D721Med (cell line): ENCODE data around the gene GAPVD1.

Source experiments
- DNase-seq: peaks from one replicate; pipeline ENCODE4 v3.0.0; 2011; ENCODE audit warnings: low spot score; ENCODE audit not compliant: insufficient read length
- FAIRE-seq: peaks from 2 replicates; lab custom pipeline; 2011; peaks lifted over from hg19 to GRCh38; lab: Jason Lieb, UNC
- TF ChIP-seq, protein P1 (sequence below): IDR thresholded peaks from 2 replicates; pipeline ENCODE4 v1.5.1; 2012; ENCODE audit warnings: mild to moderate bottlenecking, control low read depth; ENCODE audit not compliant: insufficient read depth; ENCODE audit errors: missing control alignments

The GAPVD1 gene

DNA sequence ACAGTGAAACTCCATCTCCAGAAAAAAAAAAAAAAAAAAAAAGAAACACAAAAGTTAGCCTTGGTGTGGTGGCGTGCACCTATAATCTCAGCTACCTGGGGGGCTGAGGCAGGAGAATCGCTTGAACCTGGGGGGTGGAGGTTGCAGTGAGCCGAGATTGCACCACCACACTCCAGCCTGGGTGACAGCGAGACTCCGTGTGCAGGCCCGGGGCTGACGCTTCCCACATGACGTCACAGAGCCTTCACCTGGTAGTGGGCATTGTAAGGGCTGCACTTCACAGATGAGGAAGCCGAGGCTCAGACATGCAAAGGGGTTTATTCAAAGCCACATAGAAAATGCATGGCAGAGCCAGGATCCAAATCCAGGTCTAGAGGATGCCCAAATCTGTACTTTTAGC lies 114.2 kb downstream of the GAPVD1 start:
- DNase-seq (no peak), FAIRE-seq (no peak)
- TF ChIP-seq, protein P1, sequence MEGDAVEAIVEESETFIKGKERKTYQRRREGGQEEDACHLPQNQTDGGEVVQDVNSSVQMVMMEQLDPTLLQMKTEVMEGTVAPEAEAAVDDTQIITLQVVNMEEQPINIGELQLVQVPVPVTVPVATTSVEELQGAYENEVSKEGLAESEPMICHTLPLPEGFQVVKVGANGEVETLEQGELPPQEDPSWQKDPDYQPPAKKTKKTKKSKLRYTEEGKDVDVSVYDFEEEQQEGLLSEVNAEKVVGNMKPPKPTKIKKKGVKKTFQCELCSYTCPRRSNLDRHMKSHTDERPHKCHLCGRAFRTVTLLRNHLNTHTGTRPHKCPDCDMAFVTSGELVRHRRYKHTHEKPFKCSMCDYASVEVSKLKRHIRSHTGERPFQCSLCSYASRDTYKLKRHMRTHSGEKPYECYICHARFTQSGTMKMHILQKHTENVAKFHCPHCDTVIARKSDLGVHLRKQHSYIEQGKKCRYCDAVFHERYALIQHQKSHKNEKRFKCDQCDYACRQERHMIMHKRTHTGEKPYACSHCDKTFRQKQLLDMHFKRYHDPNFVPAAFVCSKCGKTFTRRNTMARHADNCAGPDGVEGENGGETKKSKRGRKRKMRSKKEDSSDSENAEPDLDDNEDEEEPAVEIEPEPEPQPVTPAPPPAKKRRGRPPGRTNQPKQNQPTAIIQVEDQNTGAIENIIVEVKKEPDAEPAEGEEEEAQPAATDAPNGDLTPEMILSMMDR: no peak

DNA sequence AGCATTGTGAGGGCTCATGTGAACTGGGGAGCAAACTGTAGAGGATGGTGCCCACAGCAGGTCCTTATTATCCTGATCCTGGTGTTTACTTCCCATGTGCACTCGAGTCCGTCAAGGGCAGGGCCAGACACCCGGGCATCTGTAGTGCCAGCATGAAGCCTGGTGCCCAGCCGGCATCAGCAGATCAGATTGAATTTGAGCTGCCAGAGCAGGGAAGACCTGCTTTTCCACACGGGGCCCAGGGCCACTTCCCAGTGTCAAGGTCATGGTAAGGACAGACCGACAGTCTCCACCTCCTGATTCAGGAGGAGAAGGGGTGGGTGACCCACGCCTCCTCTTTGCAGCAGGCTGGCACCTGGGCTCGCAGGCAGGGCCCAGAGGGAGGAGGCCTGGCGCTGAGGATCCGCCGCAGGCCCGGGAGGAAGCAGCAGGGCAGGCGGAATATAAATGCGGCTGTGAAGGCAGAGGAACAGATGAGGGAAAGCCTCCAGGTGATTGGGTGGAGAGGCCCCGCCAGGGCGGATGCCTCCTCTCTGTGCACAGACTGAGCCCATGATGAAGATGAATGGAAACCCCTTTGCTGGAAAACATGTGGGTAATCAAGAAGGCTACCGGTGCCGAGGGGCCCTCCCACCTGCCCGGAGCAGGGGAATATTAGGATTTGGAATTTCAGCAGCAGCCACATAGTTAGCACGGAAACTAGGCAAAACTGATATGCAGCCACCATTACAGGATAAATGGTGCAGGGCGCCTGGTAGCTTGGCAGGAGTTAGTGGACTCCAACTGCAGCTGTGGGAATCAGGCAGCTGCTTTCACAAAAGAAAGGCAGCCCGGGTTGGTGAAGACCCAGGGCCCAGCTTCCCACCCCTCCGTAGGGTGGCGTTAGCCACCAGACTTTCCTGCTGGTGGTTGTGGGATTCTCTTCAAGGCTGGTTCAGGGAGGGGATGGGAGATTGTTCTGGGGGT lies 114.9 kb downstream of the GAPVD1 start:
- FAIRE-seq (no peak), DNase-seq (no peak)
- TF ChIP-seq, protein P1: no peak

DNA sequence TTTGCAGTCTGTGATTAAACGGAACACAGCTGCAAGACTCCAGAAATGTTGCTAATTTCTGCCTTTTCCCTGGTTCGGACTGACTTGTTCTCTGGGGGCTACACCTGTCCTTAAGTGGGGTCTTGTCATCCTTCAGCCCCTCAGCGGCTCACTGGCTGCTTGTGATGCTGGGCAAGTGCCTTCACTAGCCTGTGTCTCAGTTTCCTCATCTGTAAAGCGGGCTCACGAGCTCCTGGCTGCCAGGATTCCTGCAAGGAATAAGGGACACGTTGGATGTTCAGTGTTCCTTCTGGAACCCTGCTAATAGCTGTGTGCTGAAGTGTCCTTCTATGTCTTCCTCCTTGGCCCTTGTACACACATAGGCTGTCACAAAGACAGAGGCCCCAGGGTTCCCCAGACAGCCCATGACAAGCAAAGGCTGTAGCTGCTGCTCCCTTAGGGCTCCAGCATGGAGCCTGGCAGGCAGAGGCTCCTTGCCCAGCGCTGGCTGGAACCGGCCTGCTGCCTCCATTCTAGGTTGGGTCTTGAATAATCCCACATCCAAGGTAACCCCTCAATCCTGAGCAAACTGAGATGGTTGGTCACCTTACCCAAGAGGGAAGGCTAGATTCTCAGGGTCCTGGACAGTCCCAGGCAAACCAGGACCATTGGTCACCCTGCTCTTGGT lies 116.1 kb downstream of the GAPVD1 start:
- DNase-seq (no peak), FAIRE-seq (no peak)
- TF ChIP-seq, protein P1: no peak

DNA sequence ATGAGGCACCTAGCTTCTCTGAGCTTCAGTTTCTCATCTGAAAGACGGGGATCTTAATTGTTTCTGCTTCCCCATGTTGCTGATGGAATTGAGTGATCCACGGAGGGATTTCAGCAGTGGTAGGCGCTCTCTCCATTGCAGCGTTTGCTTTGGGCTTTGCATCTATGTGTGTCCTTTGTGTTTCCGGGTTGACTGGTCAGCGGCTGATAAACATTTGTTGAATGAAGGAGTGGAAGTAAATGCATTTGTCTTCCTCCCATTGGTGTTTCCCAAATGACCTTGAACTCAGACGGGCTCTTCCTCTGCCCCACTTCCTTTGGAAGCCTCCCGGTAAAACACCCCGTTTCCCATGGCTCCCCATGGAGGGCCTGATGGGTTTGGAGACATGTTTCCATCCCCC lies 117.2 kb downstream of the GAPVD1 start:
- TF ChIP-seq, protein P1: no peak
- DNase-seq (no peak), FAIRE-seq (no peak)

DNA sequence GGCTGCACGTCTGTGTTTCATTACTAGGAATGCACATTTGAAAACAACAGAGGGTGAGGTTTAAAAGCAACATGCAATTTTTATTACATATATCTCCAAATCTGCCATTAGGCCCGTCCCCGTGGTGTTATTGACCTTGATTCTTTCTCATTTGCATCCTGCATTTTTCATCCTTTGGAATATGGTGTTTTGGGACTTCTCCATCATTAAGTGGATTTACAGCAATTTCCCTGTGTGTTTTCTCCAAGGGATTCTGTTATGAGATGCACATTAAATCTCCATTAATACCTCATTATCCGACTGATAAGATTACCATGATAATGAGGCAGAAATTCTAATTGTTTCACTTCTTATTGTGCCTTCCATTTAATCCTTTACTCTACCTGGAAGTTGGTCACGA lies 117.6 kb downstream of the GAPVD1 start:
- FAIRE-seq: peak; percentile 85
- TF ChIP-seq, protein P1: no peak
- no peak for DNase-seq

DNA sequence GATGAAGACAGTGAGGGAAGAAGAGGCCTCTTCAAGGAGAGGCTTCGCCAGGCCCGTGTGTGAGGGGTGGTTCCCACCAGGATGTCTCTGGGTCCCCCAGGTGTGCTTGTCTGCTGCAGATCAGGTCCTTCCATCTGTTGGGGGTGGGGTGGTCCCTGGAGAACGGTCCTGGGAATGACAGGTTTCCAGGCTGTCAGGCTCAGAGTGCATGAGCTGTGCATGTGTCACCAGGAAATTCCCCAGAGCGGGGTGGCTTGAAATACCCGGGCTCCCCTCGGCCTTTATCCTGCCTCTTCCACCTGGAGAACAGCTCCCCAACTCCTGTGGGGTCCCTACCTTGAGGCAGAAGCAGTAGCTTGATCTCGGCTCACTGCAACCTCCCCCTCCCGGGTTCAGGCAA lies 118.8 kb downstream of the GAPVD1 start:
- DNase-seq (no peak), FAIRE-seq (no peak)
- TF ChIP-seq, protein P1: no peak
